Hepatocyte (in vitro differentiated cells): ENCODE measurements around the gene E2F8. TPM values are rescaled to one million over a fixed set of nuclear protein-coding genes. Genes with fewer than 3 reads are reported as not detected.

ENCODE experiments used
- DNase-seq: peaks from one replicate; pipeline ENCODE4 v3.0.0-alpha.2; 2016; ENCODE audit warnings: low spot score
- H2AFZ ChIP-seq: fragments of 200-600 bp; sonication (generic); 2 replicates; pipeline ENCODE4 v1.6.0; 2016; ENCODE audit warnings: antibody characterized with exemption, mild to moderate bottlenecking
- H3K27ac ChIP-seq: fragments of 200-600 bp; sonication (generic); 2 replicates; pipeline ENCODE4 v1.5.1; 2016; ENCODE audit warnings: mild to moderate bottlenecking
- H3K27me3 ChIP-seq: fragments of 200-600 bp; sonication (generic); 2 replicates; pipeline ENCODE4 v1.6.1; 2016
- H3K36me3 ChIP-seq: fragments of 200-600 bp; sonication (generic); replicated peaks from 2 replicates; pipeline ENCODE4 v1.5.1; 2016; ENCODE audit warnings: low read depth; ENCODE audit not compliant: insufficient read depth
- H3K4me1 ChIP-seq: fragments of 200-600 bp; sonication (generic); 2 replicates; pipeline ENCODE4 v1.5.1; 2016; ENCODE audit warnings: mild to moderate bottlenecking, moderate library complexity; ENCODE audit not compliant: insufficient read depth
- H3K4me2 ChIP-seq: fragments of 200-600 bp; sonication (generic); 2 replicates; pipeline ENCODE4 v1.6.0; 2016
- H3K4me3 ChIP-seq: fragments of 200-600 bp; sonication (generic); 2 replicates; pipeline ENCODE4 v1.5.1; 2016; ENCODE audit warnings: mild to moderate bottlenecking
- H3K79me2 ChIP-seq: fragments of 200-600 bp; sonication (generic); 2 replicates; pipeline ENCODE4 v1.6.0; 2017; ENCODE audit warnings: mild to moderate bottlenecking
- H3K9me2 ChIP-seq: fragments of 200-600 bp; sonication (generic); replicated peaks from 2 replicates; pipeline ENCODE4 v1.6.0; 2017; ENCODE audit warnings: mild to moderate bottlenecking; ENCODE audit not compliant: insufficient read depth
- H3K9me3 ChIP-seq: fragments of 200-600 bp; sonication (generic); 2 replicates; pipeline ENCODE4 v1.5.1; 2016; ENCODE audit warnings: low read depth, mild to moderate bottlenecking
- H4K20me1 ChIP-seq: fragments of 200-600 bp; sonication (generic); 2 replicates; pipeline ENCODE4 v1.6.0; 2016; ENCODE audit warnings: mild to moderate bottlenecking; ENCODE audit not compliant: insufficient read depth, poor library complexity, severe bottlenecking
- EZH2 ChIP-seq: fragments of 200-600 bp; sonication (generic); IDR thresholded peaks from 2 replicates; pipeline ENCODE4 v1.6.1; 2016; ENCODE audit warnings: antibody characterized with exemption, mild to moderate bottlenecking, borderline replicate concordance
- EZH2phosphoT487 ChIP-seq: fragments of 200-600 bp; sonication (generic); IDR thresholded peaks from one replicate; pipeline ENCODE4 v1.6.1; 2018; ENCODE audit warnings: antibody characterized with exemption, mild to moderate bottlenecking, low read depth, moderate library complexity; ENCODE audit not compliant: unreplicated experiment, severe bottlenecking
- WGBS: methylation state at CpG from one replicate; pipeline ENCODE4 v1.1.6; 2016; ENCODE audit warnings: low lambda C conversion rate; ENCODE audit errors: missing lambda C conversion rate; 5-methylcytosine and 5-hydroxymethylcytosine counted together
- polyA plus RNA-seq: library from polyadenylated mRNA; unstranded; fragments of >200 nt; fragmentation: Nextera tagmentation; extraction: Ambion mirVana; gene quantifications from 2 replicates; pipeline ENCODE4 v1.2.1, GENCODE V29; 2016
- total RNA-seq: library from RNA; depleted of rRNA; stranded (reverse); fragments of >200 nt; gene quantifications from 2 replicates; pipeline ENCODE4 v1.2.3, GENCODE V29; 2014
- TF ChIP-seq, protein P1 (sequence below): fragments of 200-600 bp; sonication (generic); IDR thresholded peaks from 2 replicates; pipeline ENCODE4 v1.5.1; 2016; ENCODE audit warnings: antibody characterized with exemption, mild to moderate bottlenecking; ENCODE audit not compliant: poor library complexity

Gene E2F8
- total and polyA plus RNA-seq, 2 experiments from 2014 or later = 0.42 to 2.3 TPM

DNA sequence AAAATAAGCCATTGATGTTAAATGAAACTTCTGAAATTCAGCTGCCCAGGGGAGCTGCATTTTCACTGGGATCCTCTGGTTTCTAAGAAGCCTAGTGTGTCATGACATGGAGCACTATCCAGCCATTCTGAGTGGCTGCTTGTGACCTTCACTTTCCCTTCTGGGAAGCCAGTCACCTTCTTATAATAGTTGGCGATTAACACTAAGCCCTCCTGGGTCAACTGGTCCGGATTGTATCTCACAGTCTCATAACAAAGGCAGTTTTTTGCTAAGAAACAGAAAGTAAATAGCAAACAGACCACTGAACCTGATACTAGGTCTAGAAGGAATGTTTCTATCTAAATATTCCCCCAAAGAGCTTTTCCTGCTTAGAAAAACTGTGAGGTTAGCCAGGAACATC, 46.8 kb downstream of the E2F8 start:
- no peak for TF ChIP-seq EZH2phosphoT487
- TF ChIP-seq EZH2 = no peak
- TF ChIP-seq, protein P1, sequence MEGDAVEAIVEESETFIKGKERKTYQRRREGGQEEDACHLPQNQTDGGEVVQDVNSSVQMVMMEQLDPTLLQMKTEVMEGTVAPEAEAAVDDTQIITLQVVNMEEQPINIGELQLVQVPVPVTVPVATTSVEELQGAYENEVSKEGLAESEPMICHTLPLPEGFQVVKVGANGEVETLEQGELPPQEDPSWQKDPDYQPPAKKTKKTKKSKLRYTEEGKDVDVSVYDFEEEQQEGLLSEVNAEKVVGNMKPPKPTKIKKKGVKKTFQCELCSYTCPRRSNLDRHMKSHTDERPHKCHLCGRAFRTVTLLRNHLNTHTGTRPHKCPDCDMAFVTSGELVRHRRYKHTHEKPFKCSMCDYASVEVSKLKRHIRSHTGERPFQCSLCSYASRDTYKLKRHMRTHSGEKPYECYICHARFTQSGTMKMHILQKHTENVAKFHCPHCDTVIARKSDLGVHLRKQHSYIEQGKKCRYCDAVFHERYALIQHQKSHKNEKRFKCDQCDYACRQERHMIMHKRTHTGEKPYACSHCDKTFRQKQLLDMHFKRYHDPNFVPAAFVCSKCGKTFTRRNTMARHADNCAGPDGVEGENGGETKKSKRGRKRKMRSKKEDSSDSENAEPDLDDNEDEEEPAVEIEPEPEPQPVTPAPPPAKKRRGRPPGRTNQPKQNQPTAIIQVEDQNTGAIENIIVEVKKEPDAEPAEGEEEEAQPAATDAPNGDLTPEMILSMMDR = no peak
- H3K27ac ChIP-seq = no peak overlapping the region
- no peak overlapping the region for H3K4me2 ChIP-seq
- peaks cover under 1% of the 10 kb centered on the region for H3K4me1 ChIP-seq
- no peaks in the 10 kb centered on the region for H3K27me3 ChIP-seq
- no peak overlapping the region for H2AFZ ChIP-seq
- no peak for DNase-seq
- no peak overlapping the region for H3K4me3 ChIP-seq
- H3K79me2 ChIP-seq = no peaks in the 10 kb centered on the region
- H4K20me1 ChIP-seq = no peaks in the 10 kb centered on the region
- H3K36me3 ChIP-seq = no peaks in the 10 kb centered on the region
- 68% methylated on average over 2 of the region's 2 CpGs for WGBS
- H3K9me2 ChIP-seq = no peaks in the 10 kb centered on the region
- H3K9me3 ChIP-seq = no peaks in the 10 kb centered on the region

DNA sequence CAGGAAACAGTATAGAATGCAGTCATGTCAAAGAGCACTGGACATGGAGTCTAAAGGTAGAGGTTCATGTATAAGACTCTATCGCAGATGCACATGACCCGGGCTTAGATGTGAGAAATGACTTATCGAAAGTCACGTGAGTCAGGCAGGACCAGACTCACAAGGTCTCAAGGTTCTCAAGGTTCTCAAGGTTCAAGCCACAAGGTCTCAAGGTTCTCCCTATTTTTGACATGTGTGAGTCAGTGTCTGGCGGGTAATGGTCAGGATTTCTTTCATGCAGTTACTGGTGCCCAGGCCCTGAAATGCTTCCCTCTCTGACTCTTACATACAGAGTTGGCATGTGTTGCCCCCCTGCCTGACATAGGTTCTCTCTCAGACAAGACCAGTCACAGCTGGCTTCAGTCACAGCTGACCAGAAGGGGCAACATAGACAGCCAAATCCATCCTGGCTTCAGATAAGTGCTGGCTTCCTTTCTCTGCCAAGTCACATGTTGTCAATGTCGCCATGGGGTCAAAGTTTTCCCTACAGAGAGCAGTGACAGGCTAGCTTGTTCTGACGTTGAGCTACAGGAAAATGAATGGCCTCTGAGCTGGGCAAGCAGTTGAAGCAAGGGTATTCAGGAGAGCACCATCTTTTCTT, 49.1 kb downstream of the E2F8 start:
- H3K79me2 ChIP-seq = no peaks in the 10 kb centered on the region
- 89% methylated on average over 7 of the region's 7 CpGs for WGBS

DNA sequence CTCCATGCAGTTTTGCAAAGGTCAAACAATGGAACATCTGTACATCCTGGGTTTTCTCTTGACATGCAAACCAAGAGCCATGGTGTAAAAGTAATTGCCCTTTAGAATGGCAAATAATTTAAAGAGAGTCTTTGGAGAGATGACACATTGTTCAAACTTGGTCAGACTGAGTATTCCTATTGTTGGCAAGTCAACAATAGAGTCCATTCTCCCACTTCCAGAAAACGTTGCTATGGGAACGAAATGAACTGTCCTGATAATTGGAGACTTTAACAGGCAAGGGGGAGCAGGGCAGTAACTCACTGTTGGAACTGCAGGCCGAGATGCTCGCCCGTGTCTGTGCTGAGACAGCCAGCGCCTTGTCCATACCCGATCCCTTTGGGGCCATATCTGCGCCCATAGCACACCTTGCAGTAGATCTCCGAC, 52.9 kb downstream of the E2F8 start:
- H4K20me1 ChIP-seq = no peaks in the 10 kb centered on the region
- DNase-seq = no peak
- H3K9me3 ChIP-seq = no peaks in the 10 kb centered on the region
- H3K27me3 ChIP-seq = no peaks in the 10 kb centered on the region
- H3K9me2 ChIP-seq = no peaks in the 10 kb centered on the region
- no peak overlapping the region for H3K4me2 ChIP-seq
- no peaks in the 10 kb centered on the region for H3K4me1 ChIP-seq
- H2AFZ ChIP-seq = no peak overlapping the region
- H3K27ac ChIP-seq = no peak overlapping the region
- no peaks in the 10 kb centered on the region for H3K79me2 ChIP-seq
- H3K4me3 ChIP-seq = no peak overlapping the region
- TF ChIP-seq EZH2 (no peak), EZH2phosphoT487 (no peak)
- TF ChIP-seq, protein P1 = no peak
- H3K36me3 ChIP-seq = no peaks in the 10 kb centered on the region
- 96% methylated on average over 9 of the region's 9 CpGs for WGBS

More for the DNA sequence above, 49.1 kb downstream of the E2F8 start:
- no peaks in the 10 kb centered on the region for H3K9me2 ChIP-seq
- H3K4me3 ChIP-seq = no peak overlapping the region
- no peaks in the 10 kb centered on the region for H3K9me3 ChIP-seq
- no peaks in the 10 kb centered on the region for H3K27me3 ChIP-seq
- no peak overlapping the region for H2AFZ ChIP-seq
- no peak overlapping the region for H3K27ac ChIP-seq
- no peak overlapping the region for H3K4me2 ChIP-seq
- H3K4me1 ChIP-seq = no peaks in the 10 kb centered on the region
- H3K36me3 ChIP-seq = no peaks in the 10 kb centered on the region
- no peaks in the 10 kb centered on the region for H4K20me1 ChIP-seq
- peak; percentile 10 for DNase-seq
- TF ChIP-seq EZH2 = no peak
- TF ChIP-seq EZH2phosphoT487 = no peak
- TF ChIP-seq, protein P1 = no peak
